ENCODE results near the gene BLOC1S5.
A peak's percentile ranks its signal among the peaks of the same experiment; 100 is the strongest.

BLOC1S5 gene

GRCh38 chr6:8070718-8071117 is 6.5 kb upstream of the BLOC1S5 start:
- TF ChIP-seq CTCF (IDR thresholded peaks at IDR 0.05; ENCODE audit: extremely low read depth, missing control alignments) = no peak
- no peak for DNase-seq (ENCODE audit: low spot score)

GRCh38 chr6:8069631-8070284 is 5.6 kb upstream of the BLOC1S5 start:
- no peak for TF ChIP-seq CTCF (IDR thresholded peaks at IDR 0.05; ENCODE audit: extremely low read depth, missing control alignments)
- no peak for DNase-seq (ENCODE audit: low spot score)

GRCh38 chr6:8069151-8069550 is 5.0 kb upstream of the BLOC1S5 start:
- no peak for DNase-seq (ENCODE audit: low spot score)
- no peak for TF ChIP-seq CTCF (IDR thresholded peaks at IDR 0.05; ENCODE audit: extremely low read depth, missing control alignments)

GRCh38 chr6:8066108-8066507 is 1.9 kb upstream of the BLOC1S5 start:
- TF ChIP-seq CTCF (IDR thresholded peaks at IDR 0.05; ENCODE audit: extremely low read depth, missing control alignments) = no peak
- no peak for DNase-seq (ENCODE audit: low spot score)

GRCh38 chr6:8065519-8065911 is 1.3 kb upstream of the BLOC1S5 start:
- DNase-seq (ENCODE audit: low spot score) = peak; percentile 53
- no peak for TF ChIP-seq CTCF (IDR thresholded peaks at IDR 0.05; ENCODE audit: extremely low read depth, missing control alignments)

GRCh38 chr6:8064638-8065518 is 689 bp upstream of the BLOC1S5 start:
- DNase-seq (ENCODE audit: low spot score) = no peak
- no peak for TF ChIP-seq CTCF (IDR thresholded peaks at IDR 0.05; ENCODE audit: extremely low read depth, missing control alignments)

- no peak for DNase-seq (ENCODE audit: low spot score)
- TF ChIP-seq CTCF (IDR thresholded peaks at IDR 0.05; ENCODE audit: extremely low read depth, missing control alignments) = no peak
These were observed 2.5 kb downstream of the BLOC1S5 start for GRCh38 chr6:8061736-8062135.

Data from GM20000 (cell line).